Left lung (tissue), 10 donors: ENCODE results near the gene SZRD1. TPM values are rescaled to one million over a fixed set of nuclear protein-coding genes. Genes with fewer than 3 reads are reported as not detected.
A peak's percentile ranks its signal among the peaks of the same experiment; 100 is the strongest.
"Not testable (repeated sequence)": the region's sequence is repeated elsewhere in the genome, so short reads cannot be mapped to it uniquely, and the experiment has no call there.

Source experiments
- ATAC-seq: fragments of 200-7000 bp; cut with Tn5 transposase; one replicate; pipeline ENCODE4 v1.9.1; 2020; ENCODE audit warnings: moderate library complexity
- DNase-seq, 4 donors: peaks; one replicate each; pipeline ENCODE4 v3.0.0-alpha.2; 2013 to 2020
- H3K27ac ChIP-seq, 2 donors: fragments of 200-600 bp; sonication (generic) in 1 of 2; one replicate each; pipeline versions ENCODE4 v1.5.0 to v1.8.0; 2020 to 2021
- H3K27me3 ChIP-seq, 2 donors: fragments of 200-600 bp; sonication (generic) in 1 of 2; one replicate each; pipeline versions ENCODE4 v1.5.0 to v1.8.0; 2020 to 2021
- H3K36me3 ChIP-seq, 2 donors: fragments of 200-600 bp; sonication (generic) in 1 of 2; one replicate each; pipeline versions ENCODE4 v1.5.0 to v1.8.0; 2020 to 2021
- H3K4me1 ChIP-seq, 2 donors: fragments of 200-600 bp; one replicate each; pipeline ENCODE4 v1.8.0; 2021
- H3K4me3 ChIP-seq, 2 donors: fragments of 200-600 bp; sonication (generic) in 1 of 2; one replicate each; pipeline versions ENCODE4 v1.5.0 to v1.8.0; 2020 to 2021; ENCODE audit warnings: mild to moderate bottlenecking in 1 of 2
- H3K9me3 ChIP-seq, 2 donors: fragments of 200-600 bp; sonication (generic) in 1 of 2; one replicate each; pipeline versions ENCODE4 v1.5.0 to v1.8.0; 2020 to 2021
- CTCF ChIP-seq, 2 donors: fragments of 200-600 bp; sonication (generic) in 1 of 2; IDR thresholded peaks; one replicate each; pipeline versions ENCODE4 v1.5.0 to v1.8.0; 2021; ENCODE audit warnings: antibody characterized with exemption in 2 of 2
- intact Hi-C, 2 donors: fragments of 100-400 bp; cut with DNase I; formaldehyde crosslinking; loops; one replicate each; pipeline versions ENCODE4 v1.11.2 to v1.14.2; 2022
- polyA plus RNA-seq, 6 donors: library from polyadenylated mRNA; unstranded; fragments of 120-200 nt; gene quantifications; one replicate each; pipeline ENCODE4 v1.2.1, GENCODE V29; 2013; ENCODE audit not compliant: insufficient read length in 6 of 6
- total RNA-seq, 2 donors: library from RNA; stranded (reverse); fragmentation: NEBNext Ultra II Directional; extraction: Animal tissue kit (Norgen Biotek cat#: 25700); gene quantifications; one replicate each; pipeline ENCODE4 v1.2.1, GENCODE V29; 2021
- donor health status: DM: no; HTN: yes; CAD: no.
- donor health status: DM: no; HTN: no; CAD: no.

SZRD1 gene
- total and polyA plus RNA-seq, 8 donors, result 69.9 to 134 (median 94.9) TPM

GRCh38 chr1:16351994-16352841, 14.8 kb upstream of the SZRD1 start, which contains the start of gene FBXO42:
Gene FBXO42, minus strand, starts transcription at chr1:16352480. Its CDS starts 37,062 bp downstream, at chr1:16315418.
- peak; percentile 98 for ATAC-seq
- Histone ChIP-seq H3K27ac (peak within 1 kb of the TSS; percentile 89 to 90), H3K36me3 (no peaks in the 10 kb centered on the region), H3K9me3 (no peaks in the 10 kb centered on the region), H3K27me3 (no peaks in the 10 kb centered on the region), H3K4me1 (peaks cover 0 to 46% of the 10 kb centered on the region in 2 donors), H3K4me3 (peak within 1 kb of the TSS; percentile 83 to 98)
- intact Hi-C loops, result no loop called here
- DNase-seq, result peak; percentile 91 to 98 (median 96)
- TF ChIP-seq CTCF (IDR thresholded peaks at IDR 0.05), result peak; percentile 15 to 53

- TF ChIP-seq CTCF (IDR thresholded peaks at IDR 0.05), result no peak
- intact Hi-C loops, result no loop called here
- DNase-seq, result peak in 1 of 4 donors; percentile 34
- no peak for ATAC-seq
- peak overlapping the region; percentile 83 to 98 for H3K4me3 ChIP-seq
- H3K27ac ChIP-seq, result peak overlapping the region; percentile 89 to 90
- no peaks in the 10 kb centered on the region for H3K27me3 ChIP-seq
- H3K4me1 ChIP-seq, result peaks cover 0 to 43% of the 10 kb centered on the region in 2 donors
- no peaks in the 10 kb centered on the region for H3K9me3 ChIP-seq
- no peaks in the 10 kb centered on the region for H3K36me3 ChIP-seq
These were observed 14.1 kb upstream of the SZRD1 start for GRCh38 chr1:16352842-16353535.

- peaks cover 0 to 27% of the 10 kb centered on the region in 2 donors for H3K4me1 ChIP-seq
- no peaks in the 10 kb centered on the region for H3K36me3 ChIP-seq
- H3K4me3 ChIP-seq, result no peak overlapping the region
- TF ChIP-seq CTCF (IDR thresholded peaks at IDR 0.05), result no peak
- H3K27ac ChIP-seq, result no peak overlapping the region
- ATAC-seq (no peak), DNase-seq (no peak)
- H3K9me3 ChIP-seq, result no peaks in the 10 kb centered on the region
- intact Hi-C loops, result no loop called here
- no peaks in the 10 kb centered on the region for H3K27me3 ChIP-seq
These were observed 12.4 kb upstream of the SZRD1 start for GRCh38 chr1:16354619-16355018.

- Histone ChIP-seq H3K4me1 (peaks cover 0 to 10% of the 10 kb centered on the region in 2 donors), H3K4me3 (no peak overlapping the region), H3K27ac (no peak overlapping the region), H3K27me3 (no peaks in the 10 kb centered on the region), H3K36me3 (no peaks in the 10 kb centered on the region), H3K9me3 (no peaks in the 10 kb centered on the region)
- intact Hi-C loops, result no loop called here
- TF ChIP-seq CTCF (IDR thresholded peaks at IDR 0.05), result no peak
- ATAC-seq, result no peak
- no peak for DNase-seq
These were observed 10.2 kb upstream of the SZRD1 start for GRCh38 chr1:16356867-16357266.

- not testable (repeated sequence) for H3K36me3 ChIP-seq, H3K9me3 ChIP-seq, H3K4me3 ChIP-seq, ATAC-seq, H3K27me3 ChIP-seq, DNase-seq
- intact Hi-C loops, result loop anchor here in 1 of 2 donors (10.0 kb wide), 1 partner anchor 290 kb away; the partner anchor contains the start of gene FAM131C
- peak overlapping the region in 1 of 2 donors; percentile 61 for H3K27ac ChIP-seq
- H3K4me1 ChIP-seq, result peaks cover 14 to 57% of the 10 kb centered on the region in 2 donors
These were observed 1.9 kb upstream of the SZRD1 start for GRCh38 chr1:16365146-16365498.
